Measurements from ENCODE around the gene ALOXE3.
"Not testable (repeated sequence)": the region's sequence is repeated elsewhere in the genome, so short reads cannot be mapped to it uniquely, and the experiment has no call there.

The ALOXE3 gene

DNA sequence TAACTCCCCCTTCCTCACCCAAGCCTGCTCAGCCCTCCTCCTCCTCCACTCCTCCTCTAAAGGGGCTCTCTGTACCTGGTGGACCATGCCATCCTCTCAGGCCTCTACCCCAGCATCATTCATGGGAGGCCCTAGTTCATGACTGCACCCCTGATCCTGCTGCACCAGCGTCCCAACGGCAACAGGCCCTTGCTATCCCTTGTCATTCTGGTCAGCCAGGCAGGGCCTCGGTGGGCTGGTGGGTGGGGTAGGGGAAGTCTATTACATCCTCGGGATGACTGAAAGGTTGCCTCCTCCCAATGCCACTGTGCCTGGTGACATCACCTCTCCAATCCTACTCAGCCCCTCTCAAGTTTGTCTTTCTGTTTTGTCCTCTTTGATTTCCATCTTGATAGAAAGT is 50.5 kb downstream of the ALOXE3 start:
- peaks cover 46% of the 10 kb centered on the region for H3K27me3 Mint-ChIP-seq
- no peak overlapping the region for H3K4me3 Mint-ChIP-seq
- H3K9me3 Mint-ChIP-seq: no peaks in the 10 kb centered on the region
- no peaks in the 10 kb centered on the region for H3K36me3 Mint-ChIP-seq
- H3K27ac Mint-ChIP-seq: no peak overlapping the region
- H3K4me1 Mint-ChIP-seq: peaks cover 20% of the 10 kb centered on the region
- ATAC-seq: no peak

GRCh38 chr17:8066841-8067775 is 51.2 kb downstream of the ALOXE3 start:
- peaks cover 13% of the 10 kb centered on the region for H3K4me1 Mint-ChIP-seq
- H3K36me3 Mint-ChIP-seq: no peaks in the 10 kb centered on the region
- H3K27me3 Mint-ChIP-seq: peaks cover 46% of the 10 kb centered on the region
- no peak overlapping the region for H3K4me3 Mint-ChIP-seq
- no peaks in the 10 kb centered on the region for H3K9me3 Mint-ChIP-seq
- H3K27ac Mint-ChIP-seq: no peak overlapping the region
- ATAC-seq: no peak

- Mint-ChIP-seq H3K36me3 (no peaks in the 10 kb centered on the region), H3K9me3 (no peaks in the 10 kb centered on the region), H3K4me1 (peaks cover 8% of the 10 kb centered on the region), H3K27me3 (peaks cover 56% of the 10 kb centered on the region), H3K4me3 (no peak overlapping the region), H3K27ac (no peak overlapping the region)
- no peak for ATAC-seq
Measured at GRCh38 chr17:8064561-8065019, 53.7 kb downstream of the ALOXE3 start.

GRCh38 chr17:8063761-8064534 is 54.4 kb downstream of the ALOXE3 start:
- peaks cover 56% of the 10 kb centered on the region for H3K27me3 Mint-ChIP-seq
- no peaks in the 10 kb centered on the region for H3K36me3 Mint-ChIP-seq
- H3K4me3 Mint-ChIP-seq: no peak overlapping the region
- H3K9me3 Mint-ChIP-seq: no peaks in the 10 kb centered on the region
- no peak overlapping the region for H3K27ac Mint-ChIP-seq
- H3K4me1 Mint-ChIP-seq: peaks cover 4% of the 10 kb centered on the region
- no peak for ATAC-seq

DNA sequence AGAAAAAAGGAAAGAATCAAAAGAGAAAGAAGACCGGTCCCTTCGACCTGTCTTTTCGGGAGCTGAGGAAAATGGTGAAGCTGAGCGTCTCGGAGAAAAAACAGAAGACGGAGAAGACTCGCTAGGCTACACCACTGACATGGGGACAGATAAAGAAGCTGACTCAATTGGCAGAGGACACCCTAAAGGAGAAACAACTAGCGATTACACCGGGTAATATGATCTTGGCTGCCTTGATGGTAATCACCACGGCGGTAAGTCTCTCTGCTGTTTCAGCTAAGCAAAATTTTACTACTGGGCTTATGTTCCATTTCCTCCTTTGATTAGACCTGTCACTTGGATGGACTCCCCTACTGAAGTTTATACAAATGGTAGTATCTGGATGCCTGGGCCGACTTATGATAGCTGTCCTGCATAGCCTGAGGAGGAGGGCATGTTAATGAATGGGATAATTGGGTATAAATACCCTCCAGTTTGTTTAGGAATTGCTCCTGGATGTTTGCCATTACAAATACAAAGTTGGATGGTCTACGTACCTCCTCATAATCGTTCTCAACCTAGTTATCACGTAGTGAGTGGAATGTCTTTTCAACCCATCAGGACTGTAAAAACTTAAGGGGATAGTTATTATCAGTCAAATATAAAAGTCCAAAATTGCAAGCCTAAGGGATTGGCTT is 55.4 kb downstream of the ALOXE3 start:
- peaks cover 56% of the 10 kb centered on the region for H3K27me3 Mint-ChIP-seq
- H3K36me3 Mint-ChIP-seq: no peaks in the 10 kb centered on the region
- H3K9me3 Mint-ChIP-seq: no peaks in the 10 kb centered on the region
- ATAC-seq: no peak
- H3K27ac Mint-ChIP-seq: no peak overlapping the region
- no peak overlapping the region for H3K4me3 Mint-ChIP-seq
- no peaks in the 10 kb centered on the region for H3K4me1 Mint-ChIP-seq

GRCh38 chr17:8062435-8062806 is 55.9 kb downstream of the ALOXE3 start:
- H3K27me3 Mint-ChIP-seq: peaks cover 56% of the 10 kb centered on the region
- H3K36me3 Mint-ChIP-seq: no peaks in the 10 kb centered on the region
- no peak for ATAC-seq
- H3K27ac Mint-ChIP-seq: no peak overlapping the region
- no peak overlapping the region for H3K4me3 Mint-ChIP-seq
- peaks cover 3% of the 10 kb centered on the region for H3K4me1 Mint-ChIP-seq
- H3K9me3 Mint-ChIP-seq: no peaks in the 10 kb centered on the region

GRCh38 chr17:8061851-8062250 is 56.5 kb downstream of the ALOXE3 start:
- H3K4me1 Mint-ChIP-seq, H3K36me3 Mint-ChIP-seq, ATAC-seq, H3K4me3 Mint-ChIP-seq, H3K9me3 Mint-ChIP-seq, H3K27ac Mint-ChIP-seq: not testable (repeated sequence)
- peaks cover 56% of the 10 kb centered on the region for H3K27me3 Mint-ChIP-seq

DNA sequence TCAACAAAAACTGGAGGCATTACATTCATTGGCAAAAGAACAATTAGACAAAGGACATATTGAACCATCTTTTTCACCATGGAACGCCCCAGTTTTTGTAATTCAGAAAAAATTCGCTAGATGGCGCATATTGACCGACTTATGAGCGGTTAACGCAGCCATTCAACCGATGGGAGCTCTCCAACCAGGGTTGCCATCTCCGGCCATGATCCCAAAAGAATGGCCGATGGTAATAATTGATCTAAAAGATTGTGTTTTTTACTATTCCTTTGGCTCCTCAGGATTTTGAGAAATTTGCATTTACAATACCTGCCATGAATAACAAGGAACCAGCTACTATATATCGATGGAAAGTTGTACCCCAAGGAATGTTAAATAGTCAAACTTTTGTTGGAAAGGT is 58.0 kb downstream of the ALOXE3 start:
- H3K36me3 Mint-ChIP-seq: no peaks in the 10 kb centered on the region
- peaks cover 22% of the 10 kb centered on the region for H3K4me1 Mint-ChIP-seq
- H3K27ac Mint-ChIP-seq: no peak overlapping the region
- no peak overlapping the region for H3K4me3 Mint-ChIP-seq
- peaks cover 44% of the 10 kb centered on the region for H3K27me3 Mint-ChIP-seq
- no peaks in the 10 kb centered on the region for H3K9me3 Mint-ChIP-seq
- ATAC-seq: no peak

GRCh38 chr17:8059131-8059530 is 59.2 kb downstream of the ALOXE3 start:
- Mint-ChIP-seq H3K4me3 (no peak overlapping the region), H3K4me1 (peaks cover 22% of the 10 kb centered on the region), H3K27me3 (peaks cover 38% of the 10 kb centered on the region), H3K9me3 (no peaks in the 10 kb centered on the region), H3K36me3 (no peaks in the 10 kb centered on the region), H3K27ac (no peak overlapping the region)
- no peak for ATAC-seq

DNA sequence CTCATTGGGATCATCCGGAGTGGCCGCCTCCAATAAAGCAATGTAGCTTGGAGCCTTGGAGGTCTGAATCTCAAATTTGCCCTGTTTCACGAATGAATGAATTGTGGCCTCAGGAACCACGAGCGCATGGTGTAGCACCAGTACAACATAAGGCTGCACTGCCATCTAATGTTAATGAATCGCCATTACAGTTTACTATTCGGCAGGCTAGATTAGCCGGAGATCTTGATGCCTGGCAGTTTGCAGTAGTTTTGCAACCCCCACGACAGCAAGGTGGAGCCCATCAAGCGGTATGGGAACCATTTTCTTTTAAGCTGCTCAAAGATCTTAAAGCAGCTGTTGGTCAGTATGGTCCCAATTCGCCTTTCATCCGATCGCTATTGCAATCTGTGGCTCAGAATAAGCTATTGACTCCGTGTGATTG is 60.6 kb downstream of the ALOXE3 start:
- peak; percentile 84 for ATAC-seq
- Mint-ChIP-seq H3K27ac (peak overlapping the region; percentile 53), H3K9me3 (no peaks in the 10 kb centered on the region), H3K27me3 (peaks cover 24% of the 10 kb centered on the region), H3K36me3 (no peaks in the 10 kb centered on the region), H3K4me3 (no peak overlapping the region), H3K4me1 (peaks cover 22% of the 10 kb centered on the region)

- Mint-ChIP-seq H3K27me3 (peaks cover 18% of the 10 kb centered on the region), H3K9me3 (no peaks in the 10 kb centered on the region), H3K36me3 (no peaks in the 10 kb centered on the region), H3K27ac (peak overlapping the region; percentile 53), H3K4me1 (peaks cover 22% of the 10 kb centered on the region), H3K4me3 (no peak overlapping the region)
- ATAC-seq: no peak
Measured at GRCh38 chr17:8056976-8057625, 61.2 kb downstream of the ALOXE3 start.

DNA sequence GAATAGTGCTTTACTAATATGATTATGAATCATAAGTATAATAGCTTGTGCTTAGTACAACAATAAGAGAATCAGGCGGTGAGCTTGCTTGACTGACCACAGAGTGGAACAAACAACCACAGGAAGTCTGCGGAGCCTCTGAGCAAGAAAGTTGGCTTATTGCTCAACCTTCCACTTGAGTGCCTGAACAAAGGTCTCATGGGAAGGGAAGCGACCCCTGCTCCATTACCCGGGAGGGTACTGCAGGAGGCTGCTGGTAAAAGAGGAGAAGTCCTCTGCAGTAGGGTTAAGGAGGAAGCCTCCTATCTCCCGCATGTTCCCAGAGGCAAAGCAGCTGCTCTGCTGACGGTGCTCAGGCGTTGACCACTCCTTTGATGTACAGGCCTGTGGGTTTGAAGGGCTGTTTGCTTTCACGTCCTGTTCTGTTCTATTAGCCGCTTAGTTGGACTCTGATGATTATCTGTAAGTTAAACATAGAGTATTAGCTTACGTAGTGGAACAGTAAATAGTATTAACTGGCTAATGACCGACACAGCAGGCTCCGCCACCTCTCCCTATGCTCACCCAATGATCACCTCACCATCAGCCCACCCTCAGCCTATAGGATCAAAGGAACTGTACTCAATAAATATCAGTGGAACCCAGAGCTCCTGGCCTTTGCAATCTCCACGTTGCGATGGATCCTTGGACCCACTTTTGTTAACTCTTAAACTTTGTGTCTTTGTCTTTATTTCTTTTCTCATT is 61.9 kb downstream of the ALOXE3 start:
- Mint-ChIP-seq H3K36me3 (no peaks in the 10 kb centered on the region), H3K27ac (peak overlapping the region; percentile 53), H3K4me1 (peaks cover 22% of the 10 kb centered on the region), H3K4me3 (peak overlapping the region; percentile 10), H3K27me3 (peaks cover 12% of the 10 kb centered on the region), H3K9me3 (no peaks in the 10 kb centered on the region)
- peak; percentile 88 for ATAC-seq

DNA sequence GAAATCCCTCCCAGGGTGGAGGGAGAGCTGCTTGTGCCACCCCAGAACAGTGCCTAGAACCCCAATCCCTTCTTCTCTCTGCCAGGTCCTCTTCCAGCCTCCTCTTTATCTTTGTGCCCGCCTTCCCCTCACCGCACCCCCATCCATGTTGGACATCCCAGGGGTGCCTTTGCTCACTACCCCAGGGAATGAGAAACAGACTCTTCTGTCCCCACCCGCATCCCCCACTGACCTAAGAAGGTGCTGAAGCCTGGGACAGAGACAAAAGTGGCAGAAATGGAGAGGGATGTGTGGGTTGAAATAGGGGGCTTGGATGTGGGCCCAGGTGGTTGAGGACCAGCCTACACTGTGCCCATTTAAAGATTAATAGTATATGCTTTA is 62.5 kb downstream of the ALOXE3 start:
- Mint-ChIP-seq H3K27ac (peak overlapping the region; percentile 53), H3K4me3 (no peak overlapping the region), H3K4me1 (peaks cover 22% of the 10 kb centered on the region)

GRCh38 chr17:8053600-8053999 is 64.7 kb downstream of the ALOXE3 start:
- no peak overlapping the region for H3K4me3 Mint-ChIP-seq
- H3K27ac Mint-ChIP-seq: no peak overlapping the region
- no peaks in the 10 kb centered on the region for H3K9me3 Mint-ChIP-seq
- ATAC-seq: no peak
- H3K27me3 Mint-ChIP-seq: no peaks in the 10 kb centered on the region
- H3K4me1 Mint-ChIP-seq: peaks cover 22% of the 10 kb centered on the region
- no peaks in the 10 kb centered on the region for H3K36me3 Mint-ChIP-seq

More for the DNA sequence above, 62.5 kb downstream of the ALOXE3 start:
- H3K36me3 Mint-ChIP-seq: no peaks in the 10 kb centered on the region
- peaks cover 8% of the 10 kb centered on the region for H3K27me3 Mint-ChIP-seq
- no peak for ATAC-seq
- H3K9me3 Mint-ChIP-seq: no peaks in the 10 kb centered on the region
